Ishikawa (cell line): ENCODE measurements around the gene PTPRJ.

Experiments
- CREB1 ChIP-seq: IDR thresholded peaks from 2 replicates; pipeline ENCODE4 v1.6.1; 2012; ENCODE audit warnings: low read depth
- EGR1 ChIP-seq: IDR thresholded peaks from 2 replicates; pipeline ENCODE4 v1.6.1; 2012
- EP300 ChIP-seq: IDR thresholded peaks from 2 replicates; pipeline ENCODE4 v1.6.1; 2012; ENCODE audit warnings: borderline replicate concordance
- FOXM1 ChIP-seq: IDR thresholded peaks from 2 replicates; pipeline ENCODE4 v1.6.1; 2012; ENCODE audit warnings: low read depth, borderline replicate concordance
- MAX ChIP-seq: IDR thresholded peaks from 2 replicates; pipeline ENCODE4 v1.6.1; 2012
- NFIC ChIP-seq: IDR thresholded peaks from 2 replicates; pipeline ENCODE4 v1.6.1; 2012
- RAD21 ChIP-seq: IDR thresholded peaks from 2 replicates; pipeline ENCODE4 v1.6.1; 2012; ENCODE audit warnings: low read depth
- REST ChIP-seq: IDR thresholded peaks from 2 replicates; pipeline ENCODE4 v1.6.1; 2012; ENCODE audit warnings: low read depth, mild to moderate bottlenecking
- TAF1 ChIP-seq: IDR thresholded peaks from 2 replicates; pipeline ENCODE4 v1.6.1; 2012; ENCODE audit warnings: low read depth, mild to moderate bottlenecking
- TCF12 ChIP-seq: IDR thresholded peaks from 2 replicates; pipeline ENCODE4 v1.6.1; 2012; ENCODE audit warnings: low read depth
- TEAD4 ChIP-seq: IDR thresholded peaks from 2 replicates; pipeline ENCODE4 v1.6.1; 2012
- USF1 ChIP-seq: IDR thresholded peaks from 2 replicates; pipeline ENCODE4 v1.6.1; 2012
- YY1 ChIP-seq: IDR thresholded peaks from 2 replicates; pipeline ENCODE4 v1.6.1; 2012; ENCODE audit warnings: low read depth
- ZBTB7A ChIP-seq: IDR thresholded peaks from 2 replicates; pipeline ENCODE4 v1.6.1; 2012; ENCODE audit warnings: low read depth

PTPRJ gene

GRCh38 chr11:48040830-48041444 is 60.6 kb downstream of the PTPRJ start:
- no peak for TF ChIP-seq USF1
- TF ChIP-seq ZBTB7A: no peak
- TF ChIP-seq EGR1: no peak
- TF ChIP-seq REST: no peak
- no peak for TF ChIP-seq TAF1
- TF ChIP-seq FOXM1: no peak
- no peak for TF ChIP-seq TCF12
- no peak for TF ChIP-seq CREB1
- TF ChIP-seq YY1: no peak
- TF ChIP-seq EP300: no peak
- no peak for TF ChIP-seq NFIC
- no peak for TF ChIP-seq RAD21
- TF ChIP-seq MAX: no peak

- TF ChIP-seq TCF12 (no peak), EGR1 (no peak), ZBTB7A (no peak), NFIC (no peak), CREB1 (no peak), RAD21 (no peak), TAF1 (no peak)
Measured at GRCh38 chr11:48041877-48042695, 61.7 kb downstream of the PTPRJ start.

GRCh38 chr11:48043111-48043990 is 63.0 kb downstream of the PTPRJ start:
- no peak for TF ChIP-seq REST
- TF ChIP-seq EGR1: no peak
- TF ChIP-seq TAF1: no peak
- no peak for TF ChIP-seq FOXM1
- TF ChIP-seq YY1: no peak
- no peak for TF ChIP-seq EP300
- TF ChIP-seq TEAD4: no peak
- TF ChIP-seq ZBTB7A: no peak

- TF ChIP-seq CREB1 (no peak), MAX (no peak), FOXM1 (no peak), REST (no peak), USF1 (no peak), TCF12 (no peak), RAD21 (no peak), NFIC (no peak)
Measured at GRCh38 chr11:48043991-48044512, 63.7 kb downstream of the PTPRJ start.
